B cell (primary cell): ENCODE measurements around the gene OTOP2.

ENCODE experiments used
- EZH2 ChIP-seq: IDR thresholded peaks from 2 replicates; pipeline ENCODE4 v1.6.1; 2012; ENCODE audit warnings: borderline replicate concordance, low read depth, mild to moderate bottlenecking, moderate library complexity, low read length; ENCODE audit not compliant: insufficient read depth, poor library complexity, severe bottlenecking
- TF ChIP-seq, protein P1 (sequence below): fragments of 200-600 bp; IDR thresholded peaks from one replicate; pipeline ENCODE4 v1.8.0; 2022; ENCODE audit warnings: antibody characterized with exemption, mild to moderate bottlenecking

DNA sequence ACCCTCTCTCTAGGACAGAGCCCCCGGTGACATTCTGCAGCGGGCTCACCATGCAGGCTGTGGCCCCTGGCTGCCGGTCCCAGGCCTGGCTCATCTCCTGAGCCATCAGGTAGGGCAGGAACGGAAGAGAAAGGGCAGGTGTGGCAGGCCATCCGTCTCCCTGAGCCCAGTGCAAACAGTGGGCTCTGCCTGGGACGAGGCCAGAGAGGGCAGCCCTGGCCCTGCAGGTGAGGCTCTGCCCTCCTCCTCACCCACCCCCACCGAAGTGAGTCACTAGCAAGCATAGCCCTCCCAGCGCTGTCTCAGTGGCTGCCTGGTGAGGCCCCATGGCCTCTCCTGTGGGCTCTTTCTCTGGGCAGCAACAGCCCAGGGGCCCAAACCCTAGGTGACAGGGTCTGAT lies 26.1 kb downstream of the OTOP2 start:
- TF ChIP-seq, protein P1, sequence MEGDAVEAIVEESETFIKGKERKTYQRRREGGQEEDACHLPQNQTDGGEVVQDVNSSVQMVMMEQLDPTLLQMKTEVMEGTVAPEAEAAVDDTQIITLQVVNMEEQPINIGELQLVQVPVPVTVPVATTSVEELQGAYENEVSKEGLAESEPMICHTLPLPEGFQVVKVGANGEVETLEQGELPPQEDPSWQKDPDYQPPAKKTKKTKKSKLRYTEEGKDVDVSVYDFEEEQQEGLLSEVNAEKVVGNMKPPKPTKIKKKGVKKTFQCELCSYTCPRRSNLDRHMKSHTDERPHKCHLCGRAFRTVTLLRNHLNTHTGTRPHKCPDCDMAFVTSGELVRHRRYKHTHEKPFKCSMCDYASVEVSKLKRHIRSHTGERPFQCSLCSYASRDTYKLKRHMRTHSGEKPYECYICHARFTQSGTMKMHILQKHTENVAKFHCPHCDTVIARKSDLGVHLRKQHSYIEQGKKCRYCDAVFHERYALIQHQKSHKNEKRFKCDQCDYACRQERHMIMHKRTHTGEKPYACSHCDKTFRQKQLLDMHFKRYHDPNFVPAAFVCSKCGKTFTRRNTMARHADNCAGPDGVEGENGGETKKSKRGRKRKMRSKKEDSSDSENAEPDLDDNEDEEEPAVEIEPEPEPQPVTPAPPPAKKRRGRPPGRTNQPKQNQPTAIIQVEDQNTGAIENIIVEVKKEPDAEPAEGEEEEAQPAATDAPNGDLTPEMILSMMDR = no peak
- TF ChIP-seq EZH2 = no peak
